ENCODE measurements around the gene LZTS2. TPM values are rescaled to one million over a fixed set of nuclear protein-coding genes. Genes with fewer than 3 reads are reported as not detected.

Gene LZTS2
- total RNA-seq, 1 donor from 2014 or later, result 32.7 TPM

GRCh38 chr10:100998991-100999741, 442 bp upstream of the LZTS2 start:
- peak; percentile 80 for DNase-seq

GRCh38 chr10:101000127-101000914, 713 bp downstream of the LZTS2 start:
- no peak for DNase-seq

GRCh38 chr10:101000915-101001658, 1.5 kb downstream of the LZTS2 start:
- peak; percentile 86 for DNase-seq

GRCh38 chr10:101001659-101002035, 2.0 kb downstream of the LZTS2 start:
- DNase-seq, result no peak

GRCh38 chr10:101002456-101002855, 2.8 kb downstream of the LZTS2 start:
- no peak for DNase-seq

GRCh38 chr10:101003639-101004206, 4.1 kb downstream of the LZTS2 start:
- DNase-seq, result no peak

GRCh38 chr10:101005361-101005760, 5.8 kb downstream of the LZTS2 start:
- DNase-seq, result no peak

- no peak for DNase-seq
Observed at GRCh38 chr10:101005869-101006567, 6.4 kb downstream of the LZTS2 start.

GRCh38 chr10:101006593-101007098, 7.0 kb downstream of the LZTS2 start:
- no peak for DNase-seq

- DNase-seq, result no peak
Observed at GRCh38 chr10:101007099-101007711, 7.6 kb downstream of the LZTS2 start.

- no peak for DNase-seq
Observed at GRCh38 chr10:101007915-101008822, 8.6 kb downstream of the LZTS2 start.

- no peak for DNase-seq
Observed at GRCh38 chr10:101008823-101009423, 9.3 kb downstream of the LZTS2 start.

GRCh38 chr10:101010329-101010728, 10.7 kb downstream of the LZTS2 start:
- no peak for DNase-seq

- no peak for DNase-seq
Observed at GRCh38 chr10:101011517-101012423, 12.2 kb downstream of the LZTS2 start.

GRCh38 chr10:101012525-101013364, 13.1 kb downstream of the LZTS2 start:
- peak; percentile 86 for DNase-seq

- no peak for DNase-seq
Observed at GRCh38 chr10:101013365-101013825, 13.8 kb downstream of the LZTS2 start.

GRCh38 chr10:101014230-101014884, 14.7 kb downstream of the LZTS2 start:
- DNase-seq, result peak; percentile 46
